ENCODE measurements around the gene OR2A5.
"Not testable (repeated sequence)": the region's sequence is repeated elsewhere in the genome, so short reads cannot be mapped to it uniquely, and the experiment has no call there.

DNA sequence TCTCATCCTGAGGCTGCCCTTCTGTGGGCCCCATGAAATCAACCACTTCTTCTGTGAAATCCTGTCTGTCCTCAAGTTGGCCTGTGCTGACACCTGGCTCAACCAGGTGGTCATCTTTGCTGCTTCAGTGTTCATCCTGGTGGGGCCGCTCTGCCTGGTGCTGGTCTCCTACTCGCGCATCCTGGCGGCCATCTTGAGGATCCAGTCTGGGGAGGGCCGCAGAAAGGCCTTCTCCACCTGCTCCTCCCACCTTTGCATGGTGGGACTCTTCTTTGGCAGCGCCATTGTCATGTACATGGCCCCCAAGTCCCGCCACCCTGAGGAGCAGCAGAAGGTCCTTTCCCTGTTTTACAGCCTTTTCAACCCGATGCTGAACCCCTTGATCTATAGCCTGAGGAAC lies 2.1 kb downstream of the OR2A5 start:
- not testable (repeated sequence) for TF ChIP-seq POLR2A (IDR thresholded peaks at IDR 0.05)
- TF ChIP-seq, protein P1, sequence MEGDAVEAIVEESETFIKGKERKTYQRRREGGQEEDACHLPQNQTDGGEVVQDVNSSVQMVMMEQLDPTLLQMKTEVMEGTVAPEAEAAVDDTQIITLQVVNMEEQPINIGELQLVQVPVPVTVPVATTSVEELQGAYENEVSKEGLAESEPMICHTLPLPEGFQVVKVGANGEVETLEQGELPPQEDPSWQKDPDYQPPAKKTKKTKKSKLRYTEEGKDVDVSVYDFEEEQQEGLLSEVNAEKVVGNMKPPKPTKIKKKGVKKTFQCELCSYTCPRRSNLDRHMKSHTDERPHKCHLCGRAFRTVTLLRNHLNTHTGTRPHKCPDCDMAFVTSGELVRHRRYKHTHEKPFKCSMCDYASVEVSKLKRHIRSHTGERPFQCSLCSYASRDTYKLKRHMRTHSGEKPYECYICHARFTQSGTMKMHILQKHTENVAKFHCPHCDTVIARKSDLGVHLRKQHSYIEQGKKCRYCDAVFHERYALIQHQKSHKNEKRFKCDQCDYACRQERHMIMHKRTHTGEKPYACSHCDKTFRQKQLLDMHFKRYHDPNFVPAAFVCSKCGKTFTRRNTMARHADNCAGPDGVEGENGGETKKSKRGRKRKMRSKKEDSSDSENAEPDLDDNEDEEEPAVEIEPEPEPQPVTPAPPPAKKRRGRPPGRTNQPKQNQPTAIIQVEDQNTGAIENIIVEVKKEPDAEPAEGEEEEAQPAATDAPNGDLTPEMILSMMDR (IDR thresholded peaks at IDR 0.05 in 8 of 11, conservative IDR thresholded peaks at IDR 0.05 in 3 of 11), result not testable (repeated sequence)
